GM23338 (cell line): ENCODE measurements around the gene RNF157.

Experiments used
- CREB1 ChIP-seq: fragments of 250-450 bp; sonication (Bioruptor Pico); IDR thresholded peaks from 2 replicates; pipeline ENCODE4 v1.5.0; 2020; ENCODE audit warnings: low read depth, mild to moderate bottlenecking, moderate library complexity
- EZH2 ChIP-seq: fragments of 200-600 bp; sonication (generic); IDR thresholded peaks from one replicate; pipeline ENCODE4 v1.8.0; 2017; ENCODE audit warnings: antibody characterized with exemption, mild to moderate bottlenecking, low read depth; ENCODE audit not compliant: unreplicated experiment
- EZH2phosphoT487 ChIP-seq: fragments of 200-600 bp; sonication (generic); IDR thresholded peaks from one replicate; pipeline ENCODE4 v1.8.1; 2018; ENCODE audit warnings: antibody characterized with exemption; ENCODE audit not compliant: unreplicated experiment
- JUNB ChIP-seq: IDR thresholded peaks from one replicate; pipeline ENCODE4 v1.6.1; 2016; ENCODE audit warnings: antibody characterized with exemption; ENCODE audit not compliant: unreplicated experiment
- POLR2AphosphoS5 ChIP-seq: IDR thresholded peaks from 2 replicates; pipeline ENCODE4 v1.6.1; 2016; ENCODE audit warnings: antibody characterized with exemption, low read depth
- STAT1 ChIP-seq: IDR thresholded peaks from one replicate; pipeline ENCODE4 v1.6.1; 2016; ENCODE audit warnings: antibody characterized with exemption; ENCODE audit not compliant: unreplicated experiment
- ZNF114 ChIP-seq: fragments of 250-450 bp; sonication (Bioruptor Pico); IDR thresholded peaks from 2 replicates; pipeline ENCODE4 v1.5.0; 2020; ENCODE audit warnings: mild to moderate bottlenecking, moderate library complexity
- ZNF331 ChIP-seq: fragments of 250-450 bp; sonication (Bioruptor Pico); IDR thresholded peaks from 2 replicates; pipeline ENCODE4 v1.5.0; 2020; ENCODE audit warnings: low read depth, mild to moderate bottlenecking, moderate library complexity
- TF ChIP-seq, protein P1 (sequence below): IDR thresholded peaks from one replicate; pipeline ENCODE4 v1.6.1; 2018; ENCODE audit warnings: antibody characterized with exemption; ENCODE audit not compliant: unreplicated experiment
- TF ChIP-seq, protein P2 (sequence below), 2 experiments: fragments of 200-600 bp in 1 of 2; sonication (generic) in 1 of 2; conservative IDR thresholded peaks; 2 replicates each; pipeline versions ENCODE4 v1.5.1 to v1.6.1; 2016 to 2017; ENCODE audit warnings: antibody characterized with exemption in 2 of 2, low read depth in 2 of 2, mild to moderate bottlenecking in 2 of 2, moderate library complexity in 1 of 2
- TF ChIP-seq, protein P3 (sequence below): IDR thresholded peaks from 2 replicates; pipeline ENCODE4 v1.6.1; 2016; ENCODE audit warnings: antibody characterized with exemption

DNA sequence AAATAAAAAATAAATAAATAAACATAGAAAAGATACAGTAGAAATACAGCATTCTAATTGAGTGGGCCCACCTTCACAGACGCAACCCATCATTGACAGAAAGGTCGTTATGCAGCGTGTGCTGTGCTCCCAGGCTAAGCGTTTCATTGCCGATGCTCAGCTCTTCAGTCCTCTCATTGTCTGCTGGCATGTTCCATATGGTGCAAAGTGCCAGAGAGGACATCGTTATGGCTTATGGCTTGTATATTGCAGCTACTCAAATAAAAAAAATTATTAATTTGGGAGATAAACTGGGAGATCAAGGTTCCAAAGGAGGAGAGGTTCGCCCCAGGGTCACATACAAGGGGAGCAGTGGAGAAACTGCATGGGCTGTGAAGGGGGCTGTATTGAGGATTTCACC lies 13.5 kb upstream of the RNF157 start:
- TF ChIP-seq, protein P1, sequence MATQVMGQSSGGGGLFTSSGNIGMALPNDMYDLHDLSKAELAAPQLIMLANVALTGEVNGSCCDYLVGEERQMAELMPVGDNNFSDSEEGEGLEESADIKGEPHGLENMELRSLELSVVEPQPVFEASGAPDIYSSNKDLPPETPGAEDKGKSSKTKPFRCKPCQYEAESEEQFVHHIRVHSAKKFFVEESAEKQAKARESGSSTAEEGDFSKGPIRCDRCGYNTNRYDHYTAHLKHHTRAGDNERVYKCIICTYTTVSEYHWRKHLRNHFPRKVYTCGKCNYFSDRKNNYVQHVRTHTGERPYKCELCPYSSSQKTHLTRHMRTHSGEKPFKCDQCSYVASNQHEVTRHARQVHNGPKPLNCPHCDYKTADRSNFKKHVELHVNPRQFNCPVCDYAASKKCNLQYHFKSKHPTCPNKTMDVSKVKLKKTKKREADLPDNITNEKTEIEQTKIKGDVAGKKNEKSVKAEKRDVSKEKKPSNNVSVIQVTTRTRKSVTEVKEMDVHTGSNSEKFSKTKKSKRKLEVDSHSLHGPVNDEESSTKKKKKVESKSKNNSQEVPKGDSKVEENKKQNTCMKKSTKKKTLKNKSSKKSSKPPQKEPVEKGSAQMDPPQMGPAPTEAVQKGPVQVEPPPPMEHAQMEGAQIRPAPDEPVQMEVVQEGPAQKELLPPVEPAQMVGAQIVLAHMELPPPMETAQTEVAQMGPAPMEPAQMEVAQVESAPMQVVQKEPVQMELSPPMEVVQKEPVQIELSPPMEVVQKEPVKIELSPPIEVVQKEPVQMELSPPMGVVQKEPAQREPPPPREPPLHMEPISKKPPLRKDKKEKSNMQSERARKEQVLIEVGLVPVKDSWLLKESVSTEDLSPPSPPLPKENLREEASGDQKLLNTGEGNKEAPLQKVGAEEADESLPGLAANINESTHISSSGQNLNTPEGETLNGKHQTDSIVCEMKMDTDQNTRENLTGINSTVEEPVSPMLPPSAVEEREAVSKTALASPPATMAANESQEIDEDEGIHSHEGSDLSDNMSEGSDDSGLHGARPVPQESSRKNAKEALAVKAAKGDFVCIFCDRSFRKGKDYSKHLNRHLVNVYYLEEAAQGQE: no peak
- TF ChIP-seq, protein P2, sequence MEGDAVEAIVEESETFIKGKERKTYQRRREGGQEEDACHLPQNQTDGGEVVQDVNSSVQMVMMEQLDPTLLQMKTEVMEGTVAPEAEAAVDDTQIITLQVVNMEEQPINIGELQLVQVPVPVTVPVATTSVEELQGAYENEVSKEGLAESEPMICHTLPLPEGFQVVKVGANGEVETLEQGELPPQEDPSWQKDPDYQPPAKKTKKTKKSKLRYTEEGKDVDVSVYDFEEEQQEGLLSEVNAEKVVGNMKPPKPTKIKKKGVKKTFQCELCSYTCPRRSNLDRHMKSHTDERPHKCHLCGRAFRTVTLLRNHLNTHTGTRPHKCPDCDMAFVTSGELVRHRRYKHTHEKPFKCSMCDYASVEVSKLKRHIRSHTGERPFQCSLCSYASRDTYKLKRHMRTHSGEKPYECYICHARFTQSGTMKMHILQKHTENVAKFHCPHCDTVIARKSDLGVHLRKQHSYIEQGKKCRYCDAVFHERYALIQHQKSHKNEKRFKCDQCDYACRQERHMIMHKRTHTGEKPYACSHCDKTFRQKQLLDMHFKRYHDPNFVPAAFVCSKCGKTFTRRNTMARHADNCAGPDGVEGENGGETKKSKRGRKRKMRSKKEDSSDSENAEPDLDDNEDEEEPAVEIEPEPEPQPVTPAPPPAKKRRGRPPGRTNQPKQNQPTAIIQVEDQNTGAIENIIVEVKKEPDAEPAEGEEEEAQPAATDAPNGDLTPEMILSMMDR (conservative IDR thresholded peaks at IDR 0.05; ENCODE audit: low read depth in 2 of 2): no peak
- no peak for TF ChIP-seq CREB1 (CRISPR knock-in tag)
- TF ChIP-seq POLR2AphosphoS5: no peak
- TF ChIP-seq EZH2: no peak
- no peak for TF ChIP-seq ZNF331 (CRISPR knock-in tag)
- TF ChIP-seq EZH2phosphoT487: no peak
- TF ChIP-seq, protein P3, sequence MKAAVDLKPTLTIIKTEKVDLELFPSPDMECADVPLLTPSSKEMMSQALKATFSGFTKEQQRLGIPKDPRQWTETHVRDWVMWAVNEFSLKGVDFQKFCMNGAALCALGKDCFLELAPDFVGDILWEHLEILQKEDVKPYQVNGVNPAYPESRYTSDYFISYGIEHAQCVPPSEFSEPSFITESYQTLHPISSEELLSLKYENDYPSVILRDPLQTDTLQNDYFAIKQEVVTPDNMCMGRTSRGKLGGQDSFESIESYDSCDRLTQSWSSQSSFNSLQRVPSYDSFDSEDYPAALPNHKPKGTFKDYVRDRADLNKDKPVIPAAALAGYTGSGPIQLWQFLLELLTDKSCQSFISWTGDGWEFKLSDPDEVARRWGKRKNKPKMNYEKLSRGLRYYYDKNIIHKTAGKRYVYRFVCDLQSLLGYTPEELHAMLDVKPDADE: no peak
- TF ChIP-seq JUNB: no peak
- no peak for TF ChIP-seq STAT1
- TF ChIP-seq ZNF114 (CRISPR knock-in tag): no peak
